MM.1S (cell line): ENCODE measurements around the gene SOX9.

ENCODE experiments used
- CTCF ChIP-seq: fragments of 300-600 bp; sonication (generic); IDR thresholded peaks from 2 replicates; pipeline ENCODE4 v1.5.1; 2016; ENCODE audit warnings: antibody characterized with exemption, low read length, mixed read lengths
- EZH2 ChIP-seq: fragments of 300-600 bp; sonication (generic); optimal IDR thresholded peaks from 2 replicates; pipeline ENCODE3; 2017; ENCODE audit warnings: low read depth, mild to moderate bottlenecking, antibody characterized with exemption, low read length, mixed read lengths
- EZH2phosphoT487 ChIP-seq: fragments of 300-600 bp; sonication (generic); IDR thresholded peaks from 2 replicates; pipeline ENCODE4 v1.6.1; 2018; ENCODE audit warnings: antibody characterized with exemption, low read length

- TF ChIP-seq CTCF (no peak), EZH2phosphoT487 (no peak), EZH2 (no peak)
These were observed 43.4 kb downstream of the SOX9 start for GRCh38 chr17:72164158-72164739.
